C4-2B (cell line): ENCODE measurements around the gene MESD.

Source experiments
- H3K27ac ChIP-seq: fragments of 450-650 bp; 2 replicates; pipeline ENCODE4 v1.5.1; 2017
- CTCF ChIP-seq: fragments of 450-650 bp; conservative IDR thresholded peaks from 2 replicates; pipeline ENCODE4 v1.5.1; 2017; ENCODE audit warnings: mild to moderate bottlenecking
- ZFX ChIP-seq: fragments of 450-650 bp; IDR thresholded peaks from 2 replicates; pipeline ENCODE4 v1.6.1; 2017

MESD gene

GRCh38 chr15:80934761-80935221, 54.8 kb downstream of the MESD start:
- no peak overlapping the region for H3K27ac ChIP-seq
- TF ChIP-seq ZFX: no peak
- TF ChIP-seq CTCF: no peak

GRCh38 chr15:80932989-80933388, 56.6 kb downstream of the MESD start:
- no peak overlapping the region for H3K27ac ChIP-seq
- TF ChIP-seq CTCF (no peak), ZFX (no peak)

GRCh38 chr15:80932513-80932815, 57.2 kb downstream of the MESD start:
- no peak overlapping the region for H3K27ac ChIP-seq
- TF ChIP-seq CTCF (no peak), ZFX (no peak)

- no peak for TF ChIP-seq ZFX
- no peak for TF ChIP-seq CTCF
- no peak overlapping the region for H3K27ac ChIP-seq
These were observed 57.7 kb downstream of the MESD start for GRCh38 chr15:80931721-80932512.

- TF ChIP-seq CTCF (no peak), ZFX (no peak)
- no peak overlapping the region for H3K27ac ChIP-seq
These were observed 58.4 kb downstream of the MESD start for GRCh38 chr15:80931191-80931590.

- no peak overlapping the region for H3K27ac ChIP-seq
- TF ChIP-seq ZFX: no peak
- no peak for TF ChIP-seq CTCF
These were observed 59.9 kb downstream of the MESD start for GRCh38 chr15:80929689-80930088.

GRCh38 chr15:80929225-80929624, 60.4 kb downstream of the MESD start:
- TF ChIP-seq CTCF (no peak), ZFX (no peak)
- H3K27ac ChIP-seq: no peak overlapping the region
